ENCODE measurements around the gene RHEB.

RHEB gene

GRCh38 chr7:151449990-151450389, 69.7 kb downstream of the RHEB start:
- no peak for DNase-seq (ENCODE audit: low read depth in 2 of 2)

GRCh38 chr7:151448261-151449252, 71.1 kb downstream of the RHEB start:
- peak; percentile 51 to 67 for DNase-seq (ENCODE audit: low read depth in 2 of 2)

GRCh38 chr7:151447901-151448260, 71.8 kb downstream of the RHEB start:
- no peak for DNase-seq (ENCODE audit: low read depth in 2 of 2)

- DNase-seq (ENCODE audit: low read depth in 2 of 2): no peak
These were observed 72.4 kb downstream of the RHEB start for GRCh38 chr7:151447312-151447711.

GRCh38 chr7:151446412-151446811, 73.3 kb downstream of the RHEB start:
- DNase-seq (ENCODE audit: low read depth in 2 of 2): no peak

- DNase-seq (ENCODE audit: low read depth in 2 of 2): no peak
These were observed 75.1 kb downstream of the RHEB start for GRCh38 chr7:151444632-151445031.

- DNase-seq (ENCODE audit: low read depth in 2 of 2): no peak
These were observed 76.8 kb downstream of the RHEB start for GRCh38 chr7:151442776-151443496.

- DNase-seq (ENCODE audit: low read depth in 2 of 2): no peak
These were observed 78.8 kb downstream of the RHEB start for GRCh38 chr7:151440799-151441445.

GRCh38 chr7:151439855-151440798, 79.6 kb downstream of the RHEB start, which contains the start of gene CRYGN:
CRYGN (minus strand) TSS chr7:151440141; CDS start chr7:151439917, 224 bp downstream.
- no peak for DNase-seq (ENCODE audit: low read depth in 2 of 2)

GRCh38 chr7:151438864-151439601, 80.7 kb downstream of the RHEB start:
- no peak for DNase-seq (ENCODE audit: low read depth in 2 of 2)

- no peak for DNase-seq (ENCODE audit: low read depth in 2 of 2)
These were observed 81.7 kb downstream of the RHEB start for GRCh38 chr7:151437866-151438516.

- no peak for DNase-seq (ENCODE audit: low read depth in 2 of 2)
These were observed 82.5 kb downstream of the RHEB start for GRCh38 chr7:151437159-151437553.

- DNase-seq (ENCODE audit: low read depth in 2 of 2): no peak
These were observed 83.1 kb downstream of the RHEB start for GRCh38 chr7:151436446-151437158.

GRCh38 chr7:151435971-151436370, 83.7 kb downstream of the RHEB start:
- no peak for DNase-seq (ENCODE audit: low read depth in 2 of 2)

- DNase-seq (ENCODE audit: low read depth in 2 of 2): no peak
These were observed 84.4 kb downstream of the RHEB start for GRCh38 chr7:151435103-151435916.

- DNase-seq (ENCODE audit: low read depth in 2 of 2): no peak
These were observed 85.1 kb downstream of the RHEB start for GRCh38 chr7:151434549-151434948.

GRCh38 chr7:151433721-151434400, 85.8 kb downstream of the RHEB start:
- DNase-seq (ENCODE audit: low read depth in 2 of 2): no peak
